Thoracic aorta (tissue), 2 donors: Measurements from ENCODE around the gene KNOP1. TPM values are rescaled to one million over a fixed set of nuclear protein-coding genes. Genes with fewer than 3 reads are reported as not detected.

ENCODE experiments used
- ATAC-seq: fragments of 150-250 bp; one replicate; pipeline ENCODE4 v1.8.0; 2017; ENCODE audit warnings: low read depth; ENCODE audit not compliant: insufficient number of reproducible peaks, low FRiP score
- DNase-seq: peaks from one replicate; pipeline ENCODE4 v3.0.0-alpha.2; 2020; ENCODE audit warnings: low spot score
- H3K27ac ChIP-seq, 2 donors: fragments of 200-600 bp; sonication (generic); 1 replicate in 1 of 2; 2 replicates in 1 of 2; pipeline ENCODE4 v1.5.1; 2016; ENCODE audit warnings: mild to moderate bottlenecking in 2 of 2, moderate library complexity in 2 of 2
- H3K27me3 ChIP-seq: fragments of 200-600 bp; sonication (generic); replicated peaks from 2 replicates; pipeline ENCODE4 v1.6.0; 2016; ENCODE audit warnings: mild to moderate bottlenecking; ENCODE audit not compliant: insufficient read depth
- H3K36me3 ChIP-seq: fragments of 200-600 bp; sonication (generic); one replicate; pipeline ENCODE4 v1.5.1; 2016
- H3K4me1 ChIP-seq, 2 donors: fragments of 200-600 bp; sonication (generic); 1 replicate in 1 of 2; 2 replicates in 1 of 2; pipeline versions ENCODE4 v1.5.1 to v1.6.0; 2016; ENCODE audit warnings: low read depth in 2 of 2, mild to moderate bottlenecking in 1 of 2; ENCODE audit not compliant: control insufficient read depth in 1 of 2
- H3K4me3 ChIP-seq: fragments of 200-600 bp; sonication (generic); 2 replicates; pipeline ENCODE4 v1.5.1; 2016; ENCODE audit warnings: mild to moderate bottlenecking
- H3K9me3 ChIP-seq: fragments of 200-600 bp; sonication (generic); 2 replicates; pipeline ENCODE4 v1.5.1; 2016
- CTCF ChIP-seq: fragments of 200-600 bp; sonication (generic); IDR thresholded peaks from one replicate; pipeline ENCODE4 v1.5.1; 2019; ENCODE audit warnings: antibody characterized with exemption
- total RNA-seq, 2 donors: library from RNA; depleted of rRNA; stranded (reverse); fragments of >200 nt; gene quantifications; one replicate each; pipeline versions ENCODE4 v1.1.0 to v1.2.3, GENCODE V29; 2016

The KNOP1 gene
- total RNA-seq, 2 donors from 2014 or later, result 6.5 to 10.6 TPM

- no peaks in the 10 kb centered on the region for H3K27me3 ChIP-seq
- peak; percentile 26 for ATAC-seq
- no peaks in the 10 kb centered on the region for H3K36me3 ChIP-seq
- peaks cover 2 to 11% of the 10 kb centered on the region in 2 donors for H3K4me1 ChIP-seq
- no peak for TF ChIP-seq CTCF
- H3K27ac ChIP-seq, result no peak overlapping the region
- DNase-seq, result no peak
- H3K9me3 ChIP-seq, result no peaks in the 10 kb centered on the region
- H3K4me3 ChIP-seq, result no peak overlapping the region
Measured at GRCh38 chr16:19765860-19766553, 48.0 kb upstream of the KNOP1 start.

- peaks cover 0 to 2% of the 10 kb centered on the region in 2 donors for H3K4me1 ChIP-seq
- H3K36me3 ChIP-seq, result no peaks in the 10 kb centered on the region
- DNase-seq (no peak), ATAC-seq (no peak)
- no peaks in the 10 kb centered on the region for H3K9me3 ChIP-seq
- no peak overlapping the region for H3K4me3 ChIP-seq
- H3K27ac ChIP-seq, result no peak overlapping the region
- TF ChIP-seq CTCF, result no peak
- H3K27me3 ChIP-seq, result no peaks in the 10 kb centered on the region
Measured at GRCh38 chr16:19760356-19761060, 42.5 kb upstream of the KNOP1 start.

GRCh38 chr16:19757762-19758595, 40.0 kb upstream of the KNOP1 start:
- Histone ChIP-seq H3K4me3 (no peak overlapping the region), H3K27ac (no peak overlapping the region)
- ATAC-seq, result no peak

GRCh38 chr16:19757026-19757425, 39.0 kb upstream of the KNOP1 start:
- H3K27me3 ChIP-seq, result no peaks in the 10 kb centered on the region
- H3K9me3 ChIP-seq, result no peaks in the 10 kb centered on the region
- no peak overlapping the region for H3K4me3 ChIP-seq
- TF ChIP-seq CTCF, result no peak
- peaks cover 4 to 31% of the 10 kb centered on the region in 2 donors for H3K4me1 ChIP-seq
- H3K27ac ChIP-seq, result no peak overlapping the region
- ATAC-seq (no peak), DNase-seq (no peak)
- no peaks in the 10 kb centered on the region for H3K36me3 ChIP-seq

More at GRCh38 chr16:19757762-19758595, 40.0 kb upstream of the KNOP1 start:
- no peaks in the 10 kb centered on the region for H3K27me3 ChIP-seq
- H3K9me3 ChIP-seq, result no peaks in the 10 kb centered on the region
- no peak for TF ChIP-seq CTCF
- no peaks in the 10 kb centered on the region for H3K36me3 ChIP-seq
- DNase-seq, result no peak
- H3K4me1 ChIP-seq, result peaks cover 4 to 26% of the 10 kb centered on the region in 2 donors

GRCh38 chr16:19755268-19755667, 37.2 kb upstream of the KNOP1 start:
- Histone ChIP-seq H3K4me1 (peaks cover 4 to 31% of the 10 kb centered on the region in 2 donors), H3K36me3 (no peaks in the 10 kb centered on the region), H3K27me3 (no peaks in the 10 kb centered on the region), H3K27ac (peak overlapping the region; percentile 63 to 73), H3K9me3 (no peaks in the 10 kb centered on the region), H3K4me3 (no peak overlapping the region)
- ATAC-seq, result no peak
- no peak for DNase-seq
- no peak for TF ChIP-seq CTCF
